NK-92 (cell line): ENCODE measurements around the gene DNAJB2.
"Not testable (repeated sequence)": the region's sequence is repeated elsewhere in the genome, so short reads cannot be mapped to it uniquely, and the experiment has no call there.

Experiments used
- DNase-seq: peaks from one replicate; lab custom pipeline; 2025; ENCODE audit not compliant: unreplicated experiment; lab: John Stamatoyannopoulos, UW

Gene DNAJB2

GRCh38 chr2:219254590-219255201 lies 24.5 kb upstream of the DNAJB2 start:
- DNase-seq = no peak

- DNase-seq = not testable (repeated sequence)
These were observed 20.2 kb upstream of the DNAJB2 start for GRCh38 chr2:219258942-219259341.

DNA sequence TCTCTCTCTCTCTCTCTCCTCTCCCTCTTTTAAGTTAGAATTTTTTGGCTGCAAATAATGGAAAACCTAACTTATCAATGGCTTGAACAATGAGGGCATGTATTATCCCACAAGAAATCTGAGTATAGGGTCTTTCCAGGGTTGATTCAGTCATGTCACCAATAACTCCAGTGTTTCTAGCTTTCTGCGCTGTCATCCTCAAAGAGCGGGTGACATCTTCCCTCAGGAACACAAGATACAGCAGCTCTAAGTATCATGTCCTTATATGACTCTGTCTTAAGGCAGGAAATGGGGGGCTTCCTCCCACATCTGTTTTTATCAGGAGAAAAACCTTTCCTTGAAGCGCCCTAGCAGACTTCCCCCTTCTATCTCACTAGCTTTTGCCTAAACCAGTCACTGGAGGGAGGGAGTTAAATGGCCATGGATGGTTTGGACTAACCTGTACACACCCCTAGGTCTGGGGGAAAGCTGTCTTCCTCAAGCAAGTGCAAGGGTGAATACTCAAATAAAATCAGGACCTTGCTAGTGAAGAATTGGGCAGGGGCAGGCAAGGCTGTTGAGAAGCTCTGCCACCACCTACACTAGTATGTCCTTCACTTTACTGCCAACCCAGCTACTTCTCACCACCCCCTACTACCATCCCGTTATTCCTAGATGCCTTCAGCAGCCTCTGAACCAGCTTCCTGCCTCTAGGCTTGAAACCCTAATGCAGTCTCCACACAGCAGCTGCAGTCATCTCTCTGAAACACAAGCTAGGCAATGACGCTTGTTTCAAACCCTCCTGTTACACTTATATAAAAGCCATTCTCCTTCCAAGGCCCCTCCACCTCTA lies 17.9 kb upstream of the DNAJB2 start:
- DNase-seq = no peak

DNA sequence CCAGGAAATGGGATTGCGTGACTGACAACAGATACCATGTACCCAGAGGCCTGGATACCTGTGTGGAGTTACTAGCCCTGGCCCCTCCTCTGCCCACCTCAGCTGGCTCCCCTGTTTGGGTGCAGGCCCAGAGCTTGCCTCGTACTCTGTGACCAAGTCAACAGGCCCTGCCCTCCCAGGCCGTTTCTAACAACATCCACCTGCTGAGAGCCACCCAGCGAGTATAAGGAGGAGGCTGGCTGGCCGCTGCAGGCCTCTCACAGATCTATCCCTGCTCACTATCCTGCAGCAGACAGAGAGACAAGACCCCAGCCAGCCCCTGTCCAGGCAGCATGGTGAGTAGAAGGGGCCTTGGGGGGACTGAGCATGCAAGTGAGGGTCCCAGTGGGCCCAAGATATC lies 12.9 kb upstream of the DNAJB2 start:
- DNase-seq = no peak

GRCh38 chr2:219266886-219267285 lies 12.3 kb upstream of the DNAJB2 start:
- no peak for DNase-seq

- no peak for DNase-seq
These were observed 10.9 kb upstream of the DNAJB2 start for GRCh38 chr2:219268294-219268693.

- no peak for DNase-seq
These were observed 9.7 kb upstream of the DNAJB2 start for GRCh38 chr2:219269362-219270054.

GRCh38 chr2:219270055-219270372 lies 9.2 kb upstream of the DNAJB2 start:
- DNase-seq = no peak

DNA sequence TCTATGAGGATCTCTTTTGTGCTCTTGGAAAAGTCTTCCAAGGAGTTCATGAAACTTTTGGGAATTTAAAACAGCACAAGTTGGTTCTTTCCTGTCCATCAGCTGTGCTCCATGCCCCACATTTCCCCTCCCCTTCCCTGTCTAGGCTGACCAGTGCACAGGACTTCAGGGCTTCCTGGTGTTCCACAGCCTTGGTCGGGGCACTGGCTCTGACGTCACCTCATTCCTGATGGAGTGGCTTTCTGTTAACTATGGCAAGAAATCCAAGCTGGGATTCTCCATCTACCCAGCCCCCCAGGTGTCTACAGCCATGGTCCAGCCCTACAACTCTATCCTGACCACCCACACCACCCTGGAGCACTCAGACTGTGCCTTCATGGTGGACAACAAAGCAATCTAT lies 8.1 kb upstream of the DNAJB2 start:
- no peak for DNase-seq

GRCh38 chr2:219272356-219272755 lies 6.8 kb upstream of the DNAJB2 start:
- DNase-seq = no peak

DNA sequence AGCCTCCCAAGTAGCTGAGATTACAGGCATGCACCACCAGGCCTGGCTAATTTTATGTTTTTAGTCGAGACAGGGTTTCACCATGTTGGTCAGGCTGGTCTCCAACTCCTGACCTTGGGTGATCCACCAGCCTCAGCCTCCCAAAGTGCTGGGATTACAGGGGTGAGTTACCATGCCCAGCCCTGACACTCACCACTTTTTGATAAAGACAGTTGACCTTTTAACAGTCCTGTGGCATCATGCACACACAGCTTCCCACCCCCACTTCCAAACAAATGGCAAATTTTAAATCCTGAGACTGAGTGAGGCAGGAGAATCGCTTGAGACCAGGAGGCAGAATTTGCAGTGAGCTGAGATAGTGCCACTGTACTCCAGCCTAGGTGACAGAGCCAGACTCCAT lies 6.2 kb upstream of the DNAJB2 start:
- no peak for DNase-seq

- no peak for DNase-seq
These were observed 5.2 kb upstream of the DNAJB2 start for GRCh38 chr2:219273937-219274336.

DNA sequence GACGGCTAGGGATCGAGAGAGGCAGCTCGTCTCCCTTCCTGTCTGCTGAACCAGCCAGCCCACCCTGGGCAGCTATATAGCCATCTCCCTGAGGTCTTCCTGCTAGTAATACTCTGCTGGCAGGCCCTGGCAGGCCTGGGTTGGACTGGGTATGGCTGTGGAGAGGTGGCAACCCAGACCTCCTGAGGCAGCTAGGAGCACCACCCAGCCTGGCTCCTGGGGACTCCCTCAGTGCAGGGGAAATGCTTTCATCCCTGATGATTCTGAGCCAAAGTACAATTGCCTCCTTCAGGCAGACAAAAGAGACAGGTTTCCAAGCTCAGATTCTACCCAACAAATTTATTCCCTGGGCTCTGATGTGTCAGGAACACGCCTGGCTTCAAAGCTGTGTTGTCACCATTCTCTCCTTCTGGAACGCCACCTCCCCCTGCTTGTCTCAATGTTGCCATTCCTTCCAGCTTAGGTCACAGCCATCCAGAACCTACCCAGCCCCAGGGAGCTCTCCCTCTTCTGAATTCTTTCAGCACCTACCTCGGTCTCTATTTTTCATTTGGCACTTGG lies 4.7 kb upstream of the DNAJB2 start:
- DNase-seq = no peak

GRCh38 chr2:219277703-219278654 lies 1.2 kb upstream of the DNAJB2 start:
- DNase-seq = no peak

- DNase-seq = no peak
These were observed 463 bp upstream of the DNAJB2 start for GRCh38 chr2:219278655-219279150.

DNA sequence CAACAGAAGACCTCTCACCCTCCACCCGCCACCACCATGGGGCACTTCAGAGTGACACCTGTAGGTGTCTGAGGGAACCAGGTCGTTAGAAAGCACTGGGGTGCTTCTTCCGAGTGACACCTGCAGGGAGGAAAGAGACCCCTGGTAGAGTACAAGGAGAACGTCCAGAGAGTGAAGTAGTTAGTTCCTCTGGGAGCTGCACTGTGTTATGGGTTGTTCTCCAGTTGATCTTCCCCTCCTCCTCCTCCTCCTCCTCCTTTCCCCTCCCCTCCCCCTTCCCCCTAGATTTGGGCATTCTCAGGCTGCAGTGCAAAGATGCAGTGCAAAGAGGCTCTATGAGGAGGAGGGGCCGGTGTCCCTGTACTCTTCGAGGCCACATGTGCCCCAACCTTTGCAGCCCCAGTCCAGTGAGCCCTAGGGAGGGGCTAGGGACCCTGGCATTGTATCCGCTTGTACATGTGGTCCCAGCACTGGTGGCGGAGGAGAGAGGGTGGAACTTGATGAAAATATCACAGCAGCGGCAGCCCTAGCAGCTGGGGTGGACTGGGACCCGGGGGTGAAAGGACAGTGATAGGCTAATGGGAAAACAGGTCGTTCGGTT lies 850 bp downstream of the DNAJB2 start:
- DNase-seq = no peak

- no peak for DNase-seq
These were observed 1.5 kb downstream of the DNAJB2 start for GRCh38 chr2:219280651-219281050.

DNA sequence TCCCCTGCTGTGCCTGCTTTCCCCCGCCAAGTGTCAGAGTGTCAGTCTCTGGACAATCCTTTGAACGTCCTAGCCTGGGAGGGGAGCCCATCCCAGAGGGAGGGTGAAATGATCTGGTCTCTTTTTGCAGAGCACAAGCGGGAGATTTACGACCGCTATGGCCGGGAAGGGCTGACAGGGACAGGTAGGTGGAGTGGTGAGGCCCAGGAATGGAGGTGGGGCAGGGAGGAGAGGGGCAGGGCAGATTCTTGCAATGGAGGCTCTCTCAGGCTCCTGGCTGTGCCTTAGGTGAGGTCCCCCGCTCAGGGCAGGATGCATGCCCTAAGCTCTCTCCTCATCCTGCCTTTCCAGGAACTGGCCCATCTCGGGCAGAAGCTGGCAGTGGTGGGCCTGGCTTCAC lies 2.4 kb downstream of the DNAJB2 start:
- DNase-seq = no peak

DNA sequence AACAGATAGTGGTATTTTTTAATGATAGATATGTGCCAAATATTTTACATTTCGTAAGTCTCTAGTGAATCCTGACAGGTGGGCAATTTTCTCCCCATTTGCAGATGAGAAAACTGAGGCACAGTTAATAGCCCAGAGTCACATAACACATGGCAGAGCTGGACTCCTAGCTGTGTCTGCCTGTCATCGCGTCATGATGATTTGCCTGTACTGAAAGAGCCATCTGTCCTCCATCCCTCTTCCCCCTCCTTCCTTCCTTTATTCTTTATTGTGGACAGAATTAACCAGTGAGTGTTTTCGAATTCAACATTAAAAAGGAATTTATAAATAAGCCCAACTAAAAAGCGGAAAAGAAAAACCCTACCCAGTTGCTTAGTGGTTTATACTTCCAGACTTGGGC lies 3.2 kb downstream of the DNAJB2 start:
- no peak for DNase-seq

GRCh38 chr2:219282943-219283581 lies 3.9 kb downstream of the DNAJB2 start:
- DNase-seq = no peak
